SKM-1 (cell line): Measurements from ENCODE around the gene ANXA4.
"Not testable (repeated sequence)": the region's sequence is repeated elsewhere in the genome, so short reads cannot be mapped to it uniquely, and the experiment has no call there.

Source experiments
- DNase-seq: peaks from one replicate; lab custom pipeline; 2025; ENCODE audit not compliant: unreplicated experiment; lab: John Stamatoyannopoulos, UW

Gene ANXA4

DNA sequence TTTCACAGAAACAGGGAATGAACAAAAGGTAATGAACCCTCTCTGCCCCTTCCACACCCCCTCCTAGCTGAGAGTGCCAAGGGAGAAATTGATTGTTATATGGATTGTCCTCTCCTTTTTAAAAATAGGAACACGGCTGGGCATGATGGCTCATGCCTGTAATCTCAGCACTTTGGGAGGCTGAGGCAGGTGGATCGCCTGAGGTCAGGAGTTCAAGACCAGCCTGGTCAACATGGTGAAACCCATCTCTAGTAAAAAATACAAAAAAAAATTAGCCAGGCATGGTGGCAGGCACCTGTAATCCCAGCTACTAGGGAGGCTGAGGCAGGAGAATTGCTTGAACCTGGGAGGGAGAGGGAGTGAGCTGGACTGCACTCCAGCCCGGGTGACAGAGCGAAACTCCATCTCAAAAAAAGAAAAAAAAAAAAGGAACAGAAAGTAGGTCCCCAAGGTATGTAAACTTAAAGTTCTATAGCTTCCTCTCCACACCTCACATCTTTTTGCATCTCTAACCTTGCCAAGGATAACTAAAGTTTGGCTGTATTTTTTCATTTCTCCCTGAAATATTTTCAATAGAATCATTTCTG lies 60.9 kb downstream of the ANXA4 start:
- DNase-seq, result not testable (repeated sequence)

DNA sequence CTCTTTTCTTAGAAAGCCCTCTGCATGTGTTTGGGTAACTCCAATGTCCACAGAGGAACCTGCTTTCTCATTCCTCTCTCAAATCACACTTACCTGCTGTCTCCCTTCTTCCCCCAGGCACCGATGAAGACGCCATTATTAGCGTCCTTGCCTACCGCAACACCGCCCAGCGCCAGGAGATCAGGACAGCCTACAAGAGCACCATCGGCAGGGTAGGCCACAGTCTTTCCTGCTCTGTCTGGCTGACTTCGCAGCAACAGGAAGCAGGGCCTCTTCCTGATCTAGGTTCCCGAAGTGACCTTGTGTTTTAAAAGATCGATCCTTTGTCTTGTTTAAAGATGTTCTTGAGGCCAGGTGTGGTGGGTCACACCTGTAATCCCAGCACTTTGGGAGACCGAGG lies 62.5 kb downstream of the ANXA4 start:
- DNase-seq, result no peak

DNA sequence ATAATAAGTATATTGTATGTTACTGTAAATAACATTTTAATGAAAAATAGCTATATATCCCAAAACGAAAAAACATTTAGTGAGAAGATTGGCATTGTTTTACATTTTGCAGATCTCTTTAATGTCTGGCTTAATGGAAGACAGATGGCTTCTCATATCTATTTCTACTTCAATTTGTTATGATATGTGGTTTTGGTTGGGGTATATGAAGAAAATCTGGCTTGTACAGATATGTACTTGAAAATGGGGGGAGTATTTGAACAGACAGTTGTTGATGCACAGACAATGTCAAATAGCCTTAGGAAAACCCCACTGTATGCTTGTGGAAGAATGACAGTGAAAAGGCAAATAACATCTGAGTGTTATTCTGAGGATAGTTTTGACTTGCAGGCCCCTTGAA lies 64.0 kb downstream of the ANXA4 start:
- DNase-seq, result no peak

DNA sequence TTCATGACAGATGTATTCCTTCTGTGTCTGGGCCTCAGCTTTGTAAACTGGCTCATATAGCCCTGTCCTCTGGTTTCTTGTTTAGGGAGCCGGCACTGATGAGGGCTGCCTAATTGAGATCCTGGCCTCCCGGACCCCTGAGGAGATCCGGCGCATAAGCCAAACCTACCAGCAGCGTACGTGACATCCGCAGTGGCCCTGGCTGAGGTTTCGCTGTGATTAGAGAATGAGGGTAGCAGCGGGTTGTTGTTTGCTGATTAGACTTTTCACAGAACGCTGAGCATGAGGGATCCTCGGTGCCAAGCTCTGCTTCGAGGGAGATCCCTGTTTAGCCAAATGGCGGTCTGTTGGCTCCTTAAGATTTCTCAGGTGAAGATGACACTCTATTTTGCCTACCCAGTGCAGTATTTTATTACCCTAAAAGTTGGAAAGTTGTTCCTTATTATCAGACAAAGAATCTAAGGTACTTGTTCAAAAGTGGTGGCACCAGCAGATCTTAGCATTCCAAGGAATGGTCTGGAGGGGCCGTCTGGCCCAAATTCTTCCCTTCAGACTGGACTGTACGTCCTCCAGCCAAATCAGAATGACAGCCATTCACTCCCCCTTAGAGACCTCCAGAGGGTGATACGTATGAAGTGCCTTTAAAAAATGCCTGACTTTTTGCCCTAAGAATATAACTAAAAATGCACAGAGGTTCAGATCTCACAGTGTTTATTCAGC lies 66.0 kb downstream of the ANXA4 start:
- no peak for DNase-seq

DNA sequence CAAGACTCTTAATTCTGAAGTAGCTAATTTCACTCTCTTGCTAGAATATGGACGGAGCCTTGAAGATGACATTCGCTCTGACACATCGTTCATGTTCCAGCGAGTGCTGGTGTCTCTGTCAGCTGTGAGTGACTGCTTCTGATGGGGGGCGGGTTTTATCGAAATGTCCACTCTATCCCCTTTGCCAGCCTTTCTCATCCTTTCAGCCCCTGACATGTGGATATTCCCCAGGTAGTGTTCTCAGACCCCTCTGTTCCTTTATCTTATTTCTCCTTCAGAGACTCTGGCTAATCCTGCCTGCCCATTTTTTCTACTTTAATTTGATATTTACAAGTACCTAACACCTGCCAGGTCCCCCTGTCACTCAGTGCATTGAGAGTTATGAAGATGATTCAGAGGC lies 68.6 kb downstream of the ANXA4 start:
- DNase-seq, result no peak

DNA sequence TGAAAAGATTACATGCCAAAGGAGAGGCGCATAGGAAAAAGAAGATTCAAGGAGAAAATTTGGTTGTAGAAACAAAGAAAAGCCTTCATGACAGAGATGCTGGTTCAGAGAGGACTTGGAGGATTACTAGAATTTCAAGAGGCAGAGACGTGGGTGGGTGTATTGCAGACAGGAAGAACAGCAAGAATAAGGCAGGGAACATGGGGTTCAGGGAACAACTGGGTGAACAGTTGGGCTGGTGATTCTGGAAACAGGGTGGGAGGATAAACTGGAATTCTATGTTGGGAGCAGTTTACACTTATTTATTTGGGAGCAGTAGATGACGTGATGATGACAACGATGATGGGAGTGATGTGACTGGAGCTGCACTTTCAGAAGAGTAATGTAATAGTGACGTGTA lies 69.1 kb downstream of the ANXA4 start:
- no peak for DNase-seq

DNA sequence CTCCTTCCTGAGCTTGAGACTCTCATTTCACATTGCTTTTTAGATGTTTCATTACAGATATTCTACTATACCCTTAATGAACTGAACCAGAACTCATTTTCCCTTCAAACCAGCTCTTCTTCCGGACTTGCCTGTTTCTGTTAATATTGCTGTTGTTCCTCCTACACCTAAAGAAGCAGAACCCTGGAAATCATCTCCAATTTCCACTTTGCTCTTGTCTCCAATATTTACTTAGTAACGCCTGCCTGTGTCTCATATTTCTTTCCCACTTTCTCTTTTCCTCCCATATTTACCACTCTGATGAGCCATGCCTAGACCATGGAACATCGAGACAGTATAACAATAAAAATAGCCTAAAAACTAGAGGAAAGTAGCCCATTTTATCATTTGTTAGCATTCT lies 69.7 kb downstream of the ANXA4 start:
- no peak for DNase-seq

DNA sequence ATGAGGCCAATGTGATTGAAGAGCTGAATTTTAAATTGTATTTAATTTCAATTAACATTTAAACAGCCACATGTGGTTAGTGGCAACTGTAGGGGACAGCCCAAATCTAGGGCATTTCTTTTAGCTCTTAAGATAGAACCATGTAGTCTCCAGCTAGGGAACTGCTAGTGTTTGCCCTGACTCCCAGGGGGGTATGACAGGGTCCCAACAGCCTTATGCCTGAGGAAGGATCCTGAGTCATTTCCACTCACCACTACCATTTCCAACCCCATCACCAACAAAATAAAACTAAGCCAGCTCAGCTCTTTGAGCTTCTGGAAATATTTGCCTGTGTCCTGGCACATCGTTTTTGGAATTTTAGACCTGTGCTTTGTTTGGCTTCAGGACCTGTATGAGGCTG lies 73.8 kb downstream of the ANXA4 start:
- DNase-seq, result no peak

DNA sequence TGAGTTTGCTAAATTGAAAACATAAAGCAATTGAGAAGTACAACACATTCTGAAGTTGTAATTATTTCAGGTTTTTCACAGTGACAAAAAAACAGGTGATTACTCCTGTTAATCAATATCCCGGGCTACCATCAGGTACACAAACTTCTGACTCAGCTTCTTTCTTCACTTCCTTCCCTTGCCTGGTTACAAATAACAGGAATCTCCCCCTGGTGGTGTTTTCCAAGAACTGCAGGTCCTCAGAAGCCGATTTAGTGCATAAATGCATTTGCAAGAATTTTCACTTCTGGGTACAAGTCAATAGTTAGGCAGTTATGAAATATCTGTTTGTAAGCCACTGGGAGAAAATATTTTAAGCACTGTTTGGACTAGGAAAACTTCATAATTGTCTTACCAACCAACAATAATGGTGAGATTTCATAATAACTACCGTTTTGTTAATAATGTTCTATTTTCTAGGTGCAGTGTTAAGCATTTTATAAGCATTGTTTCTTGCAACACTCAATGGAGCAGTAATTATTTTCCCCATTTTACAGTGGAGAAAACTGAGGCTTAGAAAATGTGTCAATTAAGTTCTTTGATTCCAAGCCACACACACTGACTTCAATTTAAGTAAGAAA lies 75.1 kb downstream of the ANXA4 start:
- DNase-seq, result peak; percentile 90

DNA sequence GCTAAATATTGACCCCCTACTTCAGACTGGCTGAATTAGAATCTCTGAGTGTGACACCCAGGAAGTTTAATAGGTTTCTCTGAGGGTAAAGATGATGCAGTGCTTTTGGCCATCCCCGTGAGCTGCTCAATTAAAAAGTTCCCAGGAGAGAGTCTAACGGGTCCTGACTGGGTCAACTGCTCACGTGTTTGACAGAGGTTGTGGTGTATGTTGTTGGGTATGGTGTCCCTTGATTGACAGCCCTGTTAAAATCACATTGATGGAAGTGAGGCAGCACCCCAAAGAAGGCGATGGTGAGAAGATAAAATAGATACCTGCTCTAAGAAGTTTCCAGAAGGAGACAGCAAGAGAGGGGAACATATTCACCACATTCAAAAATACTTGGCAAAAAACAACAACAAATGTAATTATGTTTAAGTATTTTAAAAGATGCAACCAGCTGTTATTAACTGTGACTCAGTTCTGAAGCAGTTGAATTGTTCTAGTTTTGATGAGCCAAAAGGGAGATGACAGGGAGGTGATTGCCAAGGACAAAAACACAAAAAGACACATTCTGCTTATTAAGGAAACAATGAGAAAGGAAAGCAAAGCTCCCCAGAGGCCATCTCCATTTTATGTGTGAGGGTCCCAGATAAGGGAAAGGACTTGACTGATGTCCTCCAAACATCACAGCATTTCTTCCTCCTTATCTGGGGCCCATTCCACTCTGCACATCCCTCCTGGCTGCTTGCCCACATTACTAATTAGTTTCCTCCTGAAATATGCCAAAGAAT lies 76.0 kb downstream of the ANXA4 start:
- DNase-seq, result no peak

DNA sequence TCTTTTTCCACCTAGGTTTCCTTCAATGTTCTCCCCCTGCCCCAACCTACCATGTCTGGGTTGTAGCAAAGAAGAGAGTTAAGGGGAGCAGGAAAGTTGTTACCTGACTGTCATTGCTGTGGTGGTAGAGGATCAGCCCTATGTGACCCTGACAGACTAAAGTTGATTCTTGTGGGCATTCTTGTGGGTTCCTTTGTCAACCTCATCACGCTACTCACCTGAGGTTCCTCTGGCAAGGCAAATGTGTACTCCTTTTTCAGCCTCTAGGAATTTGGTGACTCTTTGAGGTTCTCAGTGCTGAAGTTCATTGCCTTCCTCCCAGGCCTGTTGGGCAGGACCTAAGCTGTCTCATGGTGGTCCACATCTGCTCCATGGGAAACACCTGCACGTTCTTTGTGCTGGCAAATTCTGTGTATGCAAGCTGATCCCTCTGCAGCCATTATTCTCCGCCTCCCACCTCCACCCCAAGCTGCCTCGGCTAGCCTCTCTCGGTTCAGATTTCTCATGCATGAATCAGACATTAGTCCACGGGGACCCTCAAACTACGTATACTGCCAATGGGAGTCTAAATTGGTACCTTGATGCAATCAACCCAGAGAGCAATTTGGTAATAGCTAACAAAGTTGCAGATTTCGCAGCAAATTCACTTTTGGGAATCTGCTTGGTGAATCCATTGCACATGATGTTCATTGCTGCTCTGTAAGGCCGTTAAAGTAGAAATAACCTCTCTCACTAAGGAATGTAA lies 86.0 kb downstream of the ANXA4 start:
- no peak for DNase-seq

DNA sequence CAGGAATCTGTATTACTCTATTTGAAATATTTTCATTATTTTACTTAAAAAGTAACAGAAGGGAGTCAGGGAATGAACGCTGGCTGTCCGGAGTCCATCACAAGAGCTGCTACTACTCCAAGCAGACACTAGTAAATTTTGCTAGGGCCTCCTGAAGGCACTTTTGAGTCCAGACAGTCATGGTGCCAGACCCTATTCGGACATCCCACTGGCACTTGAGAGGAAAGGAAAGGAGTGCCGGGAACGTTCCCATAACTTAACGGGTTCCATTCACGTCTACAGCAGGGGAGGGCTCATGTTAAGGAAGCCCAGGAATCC lies 87.0 kb downstream of the ANXA4 start:
- DNase-seq, result no peak

DNA sequence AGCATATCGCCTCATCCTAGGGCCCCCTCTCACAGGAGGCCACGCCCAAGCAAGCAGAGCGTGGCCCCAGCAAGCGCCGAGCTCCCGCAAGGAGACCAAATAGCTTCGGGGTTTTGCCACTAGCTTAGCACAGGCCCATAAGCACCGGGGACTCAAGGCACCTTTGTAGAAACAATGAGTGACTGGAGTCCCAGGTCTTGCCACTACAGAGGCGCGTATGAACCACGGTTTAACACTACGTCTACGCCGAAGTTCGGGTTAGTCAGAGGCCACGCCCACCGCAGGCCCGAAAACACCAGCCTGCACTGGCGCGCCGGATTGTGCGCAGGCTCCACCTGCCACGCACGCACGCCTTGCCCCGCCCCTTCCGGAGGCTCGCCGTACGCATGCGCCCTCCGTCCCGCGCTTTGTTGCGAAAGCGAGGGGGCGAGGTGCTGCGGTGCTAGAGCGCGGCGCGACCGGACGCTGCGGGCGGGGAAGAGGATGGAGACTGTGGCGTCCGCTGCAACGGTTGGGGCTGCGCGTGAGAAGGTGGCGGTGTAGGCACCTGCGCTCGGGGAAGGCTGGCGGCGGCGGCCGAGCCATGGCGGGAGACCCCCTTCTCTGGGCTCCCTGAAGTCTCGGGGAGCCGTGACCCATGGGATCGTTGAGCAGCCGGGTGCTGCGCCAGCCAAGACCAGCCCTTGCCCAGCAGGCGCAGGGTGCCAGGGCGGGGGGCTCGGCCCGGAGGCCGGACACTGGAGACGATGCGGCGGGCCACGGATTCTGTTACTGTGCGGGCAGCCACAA lies 87.5 kb downstream of the ANXA4 start, which contains the start of gene GMCL1:
Gene GMCL1 (plus strand): TSS at position 405 of the 789 bp plus-strand sequence. CDS start 233 bp downstream, at position 638.
- DNase-seq, result peak; percentile 89

DNA sequence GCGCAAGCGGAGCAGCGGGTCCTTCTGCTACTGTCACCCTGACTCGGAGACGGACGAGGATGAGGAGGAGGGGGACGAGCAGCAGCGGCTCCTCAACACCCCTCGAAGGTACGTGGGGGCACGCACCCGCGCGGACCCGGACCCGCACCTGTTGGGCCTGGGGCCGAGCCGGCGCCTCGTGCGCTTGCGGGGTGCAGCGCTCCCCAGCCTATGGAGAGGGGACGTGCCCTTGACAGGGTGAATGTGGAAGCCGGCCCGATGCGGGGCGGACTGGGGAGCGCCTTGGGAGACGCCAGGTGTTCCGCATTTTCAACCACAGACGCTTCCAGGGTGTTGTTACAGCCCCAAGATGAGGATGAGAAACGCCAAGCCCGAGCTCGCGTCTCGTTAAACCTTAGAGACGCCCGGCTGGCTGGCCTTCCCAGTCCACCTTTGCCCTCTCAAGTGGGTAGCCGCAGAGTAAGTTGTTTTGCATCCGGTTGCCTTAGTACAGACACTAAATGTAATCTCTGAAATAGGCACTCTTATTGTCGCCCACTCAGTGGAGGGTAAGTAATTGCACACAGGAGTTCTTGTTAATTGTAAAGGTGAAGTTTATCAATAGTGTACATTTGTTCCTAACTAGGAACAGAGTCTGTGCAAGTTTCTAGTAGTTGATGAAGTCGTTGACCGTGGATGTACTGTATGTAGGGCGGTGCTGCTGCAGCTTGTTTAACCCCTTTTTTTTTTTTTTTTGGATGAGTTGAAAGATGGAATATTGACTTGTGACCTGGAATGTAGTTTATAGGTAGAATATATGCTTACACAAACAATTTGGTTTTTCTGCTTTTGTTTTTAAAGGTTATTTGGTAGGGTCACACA lies 88.3 kb downstream of the ANXA4 start:
- DNase-seq, result peak; percentile 43

DNA sequence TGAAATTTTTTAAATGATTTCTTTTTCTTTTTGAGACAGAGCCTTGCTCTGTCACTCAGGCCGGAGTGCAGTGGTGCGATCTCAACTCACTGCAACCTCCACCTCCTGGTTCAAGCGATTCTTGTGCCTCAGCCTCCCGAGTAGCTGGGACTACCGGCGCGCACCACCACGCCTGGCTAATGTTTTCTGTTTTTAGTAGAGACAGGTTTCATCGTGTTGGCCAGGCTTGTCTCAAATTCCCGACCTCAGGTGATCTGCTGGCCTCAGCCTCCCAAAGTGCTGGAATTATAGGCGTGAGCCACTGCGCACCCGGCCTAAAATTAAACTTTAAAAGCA lies 88.9 kb downstream of the ANXA4 start:
- not testable (repeated sequence) for DNase-seq

DNA sequence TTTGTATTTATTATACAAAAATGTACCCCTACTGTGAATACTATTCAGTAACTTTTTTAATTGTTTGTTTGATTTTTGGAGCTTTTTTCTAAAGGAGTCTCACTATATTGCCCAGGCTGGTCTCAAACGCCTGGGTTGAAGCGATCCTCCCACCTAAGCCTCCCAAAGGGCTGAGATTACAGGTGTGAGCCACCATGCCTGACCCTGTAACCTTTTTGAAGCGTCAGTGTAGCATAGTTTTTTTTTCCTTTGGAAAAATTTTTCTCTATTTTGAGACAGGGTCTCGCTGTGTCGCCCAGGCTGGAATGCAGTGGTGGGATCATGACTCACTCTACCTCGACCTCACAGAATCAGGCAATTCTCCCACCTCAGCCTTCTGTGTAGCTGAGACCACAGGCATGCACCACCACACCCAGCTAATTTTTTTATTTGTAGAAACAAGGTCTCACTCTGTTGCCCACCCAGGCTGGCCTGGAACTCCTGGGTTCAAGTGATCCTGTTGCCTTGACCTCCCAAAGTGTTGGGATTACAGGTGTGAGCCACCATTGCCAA lies 89.5 kb downstream of the ANXA4 start:
- DNase-seq, result no peak

DNA sequence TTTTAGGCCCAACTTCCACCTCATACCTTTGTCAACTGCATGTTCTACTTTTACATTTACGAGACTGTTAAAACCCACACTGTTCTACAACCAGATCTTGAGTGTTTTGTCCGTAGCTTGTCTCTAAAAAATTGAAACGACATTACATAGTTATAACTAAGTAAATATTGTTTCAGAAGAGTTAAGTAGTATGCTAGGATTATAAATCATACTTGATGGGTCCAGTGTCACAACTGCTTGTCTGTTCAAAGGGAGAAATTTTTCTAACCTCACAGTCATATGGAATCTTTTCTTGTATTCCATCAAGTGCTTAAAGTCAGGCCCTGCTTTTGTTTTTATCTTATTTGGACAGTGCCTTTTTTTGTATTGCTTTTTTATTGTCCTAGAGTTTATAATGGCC lies 91.8 kb downstream of the ANXA4 start:
- no peak for DNase-seq

DNA sequence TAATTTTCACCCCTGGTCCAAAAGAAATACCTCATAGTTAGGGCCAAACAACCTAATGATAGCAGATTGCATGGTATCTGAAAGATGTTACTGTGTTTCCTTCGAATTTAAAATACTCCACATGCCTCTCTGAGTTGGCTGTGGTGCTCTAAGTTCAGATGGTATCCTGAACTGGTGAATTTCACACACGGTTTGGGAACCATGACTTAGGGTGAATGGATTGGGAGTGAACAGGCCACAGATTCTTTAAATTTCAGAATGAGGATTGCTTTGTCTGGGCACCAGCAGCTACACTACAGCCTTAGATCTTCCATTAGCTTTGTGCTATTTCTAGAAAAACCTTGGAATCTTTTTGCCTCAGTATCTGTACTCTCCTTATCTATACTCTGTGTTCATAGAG lies 93.7 kb downstream of the ANXA4 start:
- DNase-seq, result no peak

DNA sequence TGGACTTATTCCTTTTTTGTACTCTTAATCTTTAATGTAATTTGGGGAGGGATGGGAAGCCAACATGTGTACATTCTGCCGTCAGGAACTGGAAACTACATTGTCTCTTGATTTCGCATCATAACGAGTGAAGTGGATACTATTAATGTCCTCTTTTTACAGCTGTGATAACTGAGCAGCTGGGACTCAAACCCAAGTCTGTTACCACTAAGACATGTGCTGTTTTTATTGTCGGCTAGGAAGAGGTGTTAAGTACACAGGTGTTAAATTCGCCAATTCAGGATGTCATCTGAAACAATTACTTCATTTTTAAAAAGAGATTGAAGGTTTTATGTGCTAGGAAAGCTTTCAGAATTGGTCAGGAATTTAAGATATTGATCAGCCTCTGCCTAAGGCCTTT lies 94.4 kb downstream of the ANXA4 start:
- no peak for DNase-seq
